HFFc6 (cell line): Measurements from ENCODE around the gene HOXD12. TPM values are rescaled to one million over a fixed set of nuclear protein-coding genes. Genes with fewer than 3 reads are reported as not detected.
A peak's percentile ranks its signal among the peaks of the same experiment; 100 is the strongest.

Experiments used
- DNase-seq: peaks from one replicate; pipeline ENCODE4 v3.0.0-alpha.2; 2018
- H3K27ac Mint-ChIP-seq: 2 replicates; pipeline ENCODE4 v1.8.0; 2020; ENCODE audit warnings: mild to moderate bottlenecking, mixed read lengths
- H3K27me3 Mint-ChIP-seq: 2 replicates; pipeline ENCODE4 v1.8.0; 2021; ENCODE audit warnings: mild to moderate bottlenecking, moderate library complexity, mixed read lengths; ENCODE audit not compliant: insufficient read depth
- H3K36me3 Mint-ChIP-seq: 2 replicates; pipeline ENCODE4 v1.8.0; 2021; ENCODE audit warnings: low read depth, mixed read lengths
- H3K4me1 Mint-ChIP-seq: 2 replicates; pipeline ENCODE4 v1.8.0; 2020; ENCODE audit warnings: low read depth, mixed read lengths
- H3K4me3 Mint-ChIP-seq: 2 replicates; pipeline ENCODE4 v1.8.0; 2020; ENCODE audit warnings: mild to moderate bottlenecking, moderate library complexity, mixed read lengths
- H3K9me3 Mint-ChIP-seq: 2 replicates; pipeline ENCODE4 v1.8.0; 2020; ENCODE audit warnings: mild to moderate bottlenecking, mixed read lengths
- total RNA-seq, 6 experiments: library from RNA; stranded (reverse); fragmentation: NEBNext Ultra II Directional; extraction: Animal tissue kit (Norgen Biotek cat#: 25700); gene quantifications; 2 replicates in 1 of 6; 3 replicates in 5 of 6; pipeline ENCODE4 v1.2.3, GENCODE V29; 2021
- TF ChIP-seq, protein P1 (sequence below): fragments of 200-600 bp; sonication (generic); IDR thresholded peaks from 2 replicates; pipeline ENCODE4 v1.5.0; 2021; ENCODE audit warnings: antibody characterized with exemption, mild to moderate bottlenecking

HOXD12 gene
- total RNA-seq, 6 experiments from 2014 or later: 0.19 to 0.36 (median 0.26) TPM; not detected in 2

DNA sequence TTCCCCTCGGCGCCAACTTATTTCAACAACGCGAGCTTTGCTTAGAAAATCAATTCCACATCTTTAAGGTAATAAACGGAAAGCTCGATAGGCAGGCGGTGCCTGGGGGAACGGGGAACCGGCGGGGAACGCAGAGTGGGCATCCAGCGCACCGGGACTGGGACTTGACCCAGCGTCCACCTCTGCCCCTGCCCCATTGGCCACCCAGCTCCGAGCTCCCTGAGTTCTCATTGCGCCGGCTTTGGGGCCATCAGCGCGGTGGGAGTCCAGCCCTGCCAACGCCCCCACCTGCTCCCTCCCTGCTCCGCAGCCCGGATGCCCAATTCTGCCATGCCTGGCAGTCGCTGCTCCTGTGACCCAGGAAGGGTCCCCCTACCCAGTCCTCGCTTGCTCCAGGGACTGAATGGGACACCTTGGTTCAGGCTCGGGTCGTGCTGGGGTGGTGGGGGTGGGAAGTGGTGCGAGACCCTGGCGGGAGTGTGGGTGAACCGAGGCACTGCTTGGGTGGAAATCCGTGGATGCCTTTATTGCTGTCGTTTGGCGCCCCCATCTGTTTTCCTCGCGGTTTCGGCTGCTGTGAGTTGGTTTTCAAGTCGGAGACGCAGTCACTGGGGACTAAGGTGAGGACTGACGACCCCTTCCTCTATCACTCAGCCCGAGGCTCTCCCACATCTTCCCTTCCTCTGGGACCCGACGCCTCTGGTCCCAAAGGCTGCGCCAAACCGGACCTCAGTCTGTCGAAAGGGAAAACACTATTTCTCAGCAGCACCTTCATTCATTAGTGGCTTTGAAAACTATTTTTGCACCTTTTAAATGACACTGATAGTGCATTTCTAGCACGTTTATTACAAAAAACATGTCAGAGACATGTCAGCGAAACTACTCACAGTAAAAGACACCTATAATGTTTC, 13.5 kb upstream of the HOXD12 start:
- Mint-ChIP-seq H3K27ac (no peak overlapping the region), H3K4me3 (peak overlapping the region; percentile 39; the same call in 1 of the 2 replicates), H3K36me3 (peaks cover 10% of the 10 kb centered on the region), H3K9me3 (peaks cover 27% of the 10 kb centered on the region), H3K4me1 (peaks cover 15% of the 10 kb centered on the region), H3K27me3 (peaks cover 60% of the 10 kb centered on the region)
- TF ChIP-seq, protein P1, sequence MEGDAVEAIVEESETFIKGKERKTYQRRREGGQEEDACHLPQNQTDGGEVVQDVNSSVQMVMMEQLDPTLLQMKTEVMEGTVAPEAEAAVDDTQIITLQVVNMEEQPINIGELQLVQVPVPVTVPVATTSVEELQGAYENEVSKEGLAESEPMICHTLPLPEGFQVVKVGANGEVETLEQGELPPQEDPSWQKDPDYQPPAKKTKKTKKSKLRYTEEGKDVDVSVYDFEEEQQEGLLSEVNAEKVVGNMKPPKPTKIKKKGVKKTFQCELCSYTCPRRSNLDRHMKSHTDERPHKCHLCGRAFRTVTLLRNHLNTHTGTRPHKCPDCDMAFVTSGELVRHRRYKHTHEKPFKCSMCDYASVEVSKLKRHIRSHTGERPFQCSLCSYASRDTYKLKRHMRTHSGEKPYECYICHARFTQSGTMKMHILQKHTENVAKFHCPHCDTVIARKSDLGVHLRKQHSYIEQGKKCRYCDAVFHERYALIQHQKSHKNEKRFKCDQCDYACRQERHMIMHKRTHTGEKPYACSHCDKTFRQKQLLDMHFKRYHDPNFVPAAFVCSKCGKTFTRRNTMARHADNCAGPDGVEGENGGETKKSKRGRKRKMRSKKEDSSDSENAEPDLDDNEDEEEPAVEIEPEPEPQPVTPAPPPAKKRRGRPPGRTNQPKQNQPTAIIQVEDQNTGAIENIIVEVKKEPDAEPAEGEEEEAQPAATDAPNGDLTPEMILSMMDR: peak; percentile 74
- no peak for DNase-seq

DNA sequence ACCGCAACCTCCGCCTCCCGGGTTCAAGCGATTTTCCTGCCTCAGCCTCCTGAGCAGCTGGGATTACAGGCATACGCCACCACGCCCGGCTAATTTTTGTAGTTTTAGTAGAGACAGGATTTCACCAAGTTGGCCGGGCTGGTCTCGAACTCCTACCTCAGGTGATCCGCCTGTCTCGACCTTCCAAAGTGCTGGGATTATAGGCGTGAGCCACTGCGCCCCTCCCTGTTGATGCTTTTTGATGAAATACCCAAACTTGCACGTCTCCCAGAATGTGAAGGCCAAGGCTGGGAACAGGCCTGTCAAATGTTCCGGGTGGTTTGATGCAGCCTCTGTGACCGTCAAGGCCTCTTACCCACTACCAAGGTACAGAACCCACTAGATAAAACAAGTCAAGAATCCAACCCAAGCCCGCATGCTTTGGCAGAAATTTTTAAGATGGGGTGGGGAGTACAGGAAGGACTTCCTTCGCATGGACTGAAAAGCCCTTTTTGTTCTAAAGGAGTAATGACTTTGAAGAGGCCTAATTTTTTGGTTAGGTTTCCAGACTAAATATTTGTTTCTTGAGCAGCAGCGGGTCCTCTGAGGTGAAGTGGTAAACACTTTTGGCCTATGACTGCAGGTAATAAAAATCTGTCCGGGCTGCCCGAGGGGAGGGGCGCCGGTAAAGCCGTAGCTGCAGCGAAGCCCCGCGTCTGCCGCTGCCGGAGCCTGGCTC, 12.1 kb upstream of the HOXD12 start:
- Mint-ChIP-seq H3K9me3 (peaks cover 15% of the 10 kb centered on the region), H3K36me3 (peaks cover 4% of the 10 kb centered on the region; the same call in 1 of the 2 replicates), H3K4me3 (peak overlapping the region; percentile 90), H3K27ac (no peak overlapping the region), H3K27me3 (peaks cover 58% of the 10 kb centered on the region), H3K4me1 (peaks cover 15% of the 10 kb centered on the region)
- TF ChIP-seq, protein P1: no peak
- DNase-seq: no peak

DNA sequence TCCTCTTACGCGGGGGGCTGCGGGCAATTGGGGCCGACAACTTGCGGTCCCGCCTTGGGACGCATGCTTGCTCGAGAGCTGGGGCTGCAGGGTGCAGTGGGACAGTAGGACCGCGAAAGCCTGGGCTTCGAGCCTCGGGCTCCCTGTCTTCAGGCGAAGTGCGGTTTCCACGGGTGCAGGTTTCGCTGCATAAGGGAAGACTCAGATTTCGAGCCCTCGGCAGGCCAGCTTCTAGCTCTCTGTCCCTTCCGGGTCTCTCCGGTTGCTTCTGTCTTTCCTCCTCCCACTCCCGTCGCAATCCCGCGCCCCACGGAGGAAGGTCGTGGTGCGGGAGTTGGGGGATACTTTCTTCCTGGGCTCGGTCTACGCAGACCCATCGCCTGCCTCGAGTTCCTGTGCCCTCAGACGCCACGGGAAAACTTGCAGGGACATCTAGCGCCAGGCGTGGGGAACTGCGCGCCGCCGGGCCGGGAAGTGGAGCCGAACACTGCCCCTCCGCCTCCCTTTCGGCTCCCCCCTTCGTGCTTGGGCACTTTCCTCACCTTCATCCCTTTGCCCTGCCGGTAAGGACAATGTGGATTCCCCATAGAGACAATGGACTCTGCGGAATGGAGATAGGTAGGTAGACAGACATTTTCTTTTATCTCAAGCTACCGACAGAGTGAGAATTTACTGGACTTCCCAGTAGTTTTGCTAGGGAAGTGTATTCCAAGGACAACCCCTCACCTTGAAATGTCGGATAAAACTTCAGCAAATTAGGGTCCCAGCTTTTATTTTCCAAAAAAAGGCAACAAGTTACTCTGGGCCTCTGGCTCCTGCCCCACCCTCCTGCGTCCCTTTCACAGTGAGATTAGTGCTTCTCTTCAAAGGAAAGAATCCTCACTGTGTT, 11.3 kb upstream of the HOXD12 start:
- no peak for DNase-seq
- TF ChIP-seq, protein P1: peak; percentile 84
- H3K27me3 Mint-ChIP-seq: peaks cover 50% of the 10 kb centered on the region

DNA sequence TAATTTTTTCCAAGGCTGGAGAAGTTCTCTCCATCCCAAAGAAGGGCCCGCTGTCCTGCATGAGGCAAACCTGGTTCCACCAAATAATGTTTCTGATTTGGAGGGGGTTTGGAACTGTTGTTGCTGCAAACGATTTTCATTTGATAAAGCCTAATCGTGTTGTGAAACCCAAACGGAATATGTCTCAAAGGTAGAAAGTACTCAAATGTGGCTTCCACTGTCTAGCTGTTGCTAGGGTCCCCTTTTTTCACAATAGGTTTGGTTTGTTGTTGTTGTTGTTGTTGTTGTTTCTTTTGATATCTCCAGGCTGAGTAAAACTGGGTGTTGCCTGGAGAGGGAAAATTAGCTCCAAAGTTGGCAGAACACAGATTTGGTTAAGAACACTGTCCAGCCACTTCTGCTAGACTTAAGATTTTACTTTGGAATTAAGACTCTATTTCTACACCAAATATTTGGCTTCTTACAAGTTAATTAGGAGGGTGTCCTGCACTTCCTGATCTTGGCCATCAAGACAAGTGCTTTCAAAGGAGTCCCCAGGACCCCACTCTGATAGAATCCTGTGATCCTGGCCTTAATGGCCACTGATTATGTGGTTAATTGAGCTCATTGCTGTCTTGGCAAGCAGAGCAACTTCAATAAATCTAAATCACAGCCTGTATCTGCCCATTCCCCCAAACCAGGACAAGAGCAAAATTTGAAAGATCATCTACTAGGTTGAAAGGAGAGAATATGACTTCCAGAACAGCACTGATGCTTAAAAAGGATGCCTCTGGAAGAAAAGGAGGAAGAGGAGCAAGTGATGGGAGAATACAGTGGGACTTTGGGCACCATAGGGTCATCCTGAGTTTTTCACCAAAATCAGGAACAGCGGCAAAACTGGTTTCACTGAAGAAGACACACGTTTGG, 10.4 kb upstream of the HOXD12 start:
- TF ChIP-seq, protein P1: no peak
- peaks cover 24% of the 10 kb centered on the region for H3K4me1 Mint-ChIP-seq
- H3K27ac Mint-ChIP-seq: no peak overlapping the region
- H3K36me3 Mint-ChIP-seq: peaks cover 8% of the 10 kb centered on the region; the same call in 1 of the 2 replicates
- no peak for DNase-seq
- H3K27me3 Mint-ChIP-seq: peaks cover 50% of the 10 kb centered on the region
- no peak overlapping the region for H3K4me3 Mint-ChIP-seq
- H3K9me3 Mint-ChIP-seq: no peaks in the 10 kb centered on the region

More for the DNA sequence above, 11.3 kb upstream of the HOXD12 start:
- Mint-ChIP-seq H3K4me3 (peak overlapping the region; percentile 90), H3K4me1 (peaks cover 16% of the 10 kb centered on the region), H3K27ac (no peak overlapping the region), H3K36me3 (no peaks in the 10 kb centered on the region), H3K9me3 (peaks cover 9% of the 10 kb centered on the region)
